ENCODE measurements around the gene GAL3ST1.
"Not testable (repeated sequence)": the region's sequence is repeated elsewhere in the genome, so short reads cannot be mapped to it uniquely, and the experiment has no call there.

GAL3ST1 gene

GRCh38 chr22:30564045-30564760 is 10.3 kb downstream of the GAL3ST1 start:
- DNase-seq (ENCODE audit: low read depth), result no peak

- DNase-seq (ENCODE audit: low read depth), result no peak
Observed at GRCh38 chr22:30562366-30562765, 12.1 kb downstream of the GAL3ST1 start.

- no peak for DNase-seq (ENCODE audit: low read depth)
Observed at GRCh38 chr22:30561402-30562189, 12.9 kb downstream of the GAL3ST1 start.

GRCh38 chr22:30560643-30561202 is 13.7 kb downstream of the GAL3ST1 start:
- not testable (repeated sequence) for DNase-seq (ENCODE audit: low read depth)

- DNase-seq (ENCODE audit: low read depth), result no peak
Observed at GRCh38 chr22:30559889-30560288, 14.6 kb downstream of the GAL3ST1 start.

GRCh38 chr22:30557243-30557642 is 17.2 kb downstream of the GAL3ST1 start:
- no peak for DNase-seq (ENCODE audit: low read depth)

- DNase-seq (ENCODE audit: low read depth), result no peak
Observed at GRCh38 chr22:30556388-30556787, 18.1 kb downstream of the GAL3ST1 start.

- DNase-seq (ENCODE audit: low read depth), result no peak
Observed at GRCh38 chr22:30555282-30556210, 18.9 kb downstream of the GAL3ST1 start.

- no peak for DNase-seq (ENCODE audit: low read depth)
Observed at GRCh38 chr22:30553971-30554370, 20.5 kb downstream of the GAL3ST1 start.

- no peak for DNase-seq (ENCODE audit: low read depth)
Observed at GRCh38 chr22:30552719-30553118, 21.7 kb downstream of the GAL3ST1 start.

- not testable (repeated sequence) for DNase-seq (ENCODE audit: low read depth)
Observed at GRCh38 chr22:30551813-30552212, 22.7 kb downstream of the GAL3ST1 start.

- no peak for DNase-seq (ENCODE audit: low read depth)
Observed at GRCh38 chr22:30547188-30547587, 27.3 kb downstream of the GAL3ST1 start.

GRCh38 chr22:30546616-30547015 is 27.8 kb downstream of the GAL3ST1 start, which contains the start of gene SEC14L6:
Gene SEC14L6 (minus strand): TSS chr22:30546741. CDS start chr22:30546682, 59 bp downstream.
- no peak for DNase-seq (ENCODE audit: low read depth)

- no peak for DNase-seq (ENCODE audit: low read depth)
Observed at GRCh38 chr22:30542811-30543188, 31.7 kb downstream of the GAL3ST1 start.

GRCh38 chr22:30541961-30542810 is 32.3 kb downstream of the GAL3ST1 start:
- DNase-seq (ENCODE audit: low read depth), result no peak

GRCh38 chr22:30541511-30541910 is 33.0 kb downstream of the GAL3ST1 start:
- not testable (repeated sequence) for DNase-seq (ENCODE audit: low read depth)

GRCh38 chr22:30539368-30539767 is 35.1 kb downstream of the GAL3ST1 start:
- no peak for DNase-seq (ENCODE audit: low read depth)

- no peak for DNase-seq (ENCODE audit: low read depth)
Observed at GRCh38 chr22:30538280-30538679, 36.2 kb downstream of the GAL3ST1 start.

- no peak for DNase-seq (ENCODE audit: low read depth)
Observed at GRCh38 chr22:30537083-30537731, 37.3 kb downstream of the GAL3ST1 start.

GRCh38 chr22:30535182-30535581 is 39.3 kb downstream of the GAL3ST1 start:
- DNase-seq (ENCODE audit: low read depth), result no peak

All from T-helper 22 cell (primary cell).